Esophagus squamous epithelium (tissue), 4 donors: ENCODE data around the gene MAGEA8.

ENCODE experiments used
- CTCF ChIP-seq, 6 experiments: fragments of 450-650 bp in 4 of 6; fragments of 200-600 bp in 2 of 6; sonication (generic) in 2 of 6; IDR thresholded peaks; one replicate each; pipeline ENCODE4 v1.5.1; 2016 to 2019; ENCODE audit warnings: antibody characterized with exemption in 6 of 6, mild to moderate bottlenecking in 4 of 6, moderate library complexity in 4 of 6
- POLR2A ChIP-seq, 4 donors: fragments of 450-650 bp; IDR thresholded peaks; one replicate each; pipeline ENCODE4 v1.6.1; 2017; ENCODE audit warnings: antibody characterized with exemption in 4 of 4, mild to moderate bottlenecking in 4 of 4, moderate library complexity in 3 of 4

- no peak for TF ChIP-seq POLR2A (IDR thresholded peaks at IDR 0.05)
- no peak for TF ChIP-seq CTCF (IDR thresholded peaks at IDR 0.05)
Observed at GRCh38 chrX:149846789-149847188, 34.2 kb upstream of the MAGEA8 start.
